Left ventricle myocardium superior (tissue), 1 donor: ENCODE data around the gene MAP3K8. TPM values are rescaled to one million over a fixed set of nuclear protein-coding genes. Genes with fewer than 3 reads are reported as not detected.

ENCODE experiments used
- ATAC-seq: fragments of 200-7000 bp; cut with Tn5 transposase; one replicate; pipeline ENCODE4 v1.9.1; 2020; ENCODE audit warnings: mild to moderate bottlenecking, moderate library complexity
- DNase-seq: peaks from one replicate; pipeline ENCODE4 v3.0.0-alpha.2; 2020
- intact Hi-C: fragments of 100-400 bp; cut with micrococcal nuclease; formaldehyde crosslinking; loops from one replicate; pipeline ENCODE4 v1.11.0; 2022
- total RNA-seq: library from RNA; stranded (reverse); fragmentation: NEBNext Ultra II Directional; extraction: Animal tissue kit (Norgen Biotek cat#: 25700); gene quantifications from one replicate; pipeline ENCODE4 v1.2.1, GENCODE V29; 2021
- donor health status: DM: no; HTN: yes; CAD: no; lungs with severe emphysema.

MAP3K8 gene
- total RNA-seq, 1 donor from 2014 or later = 7.4 TPM

DNA sequence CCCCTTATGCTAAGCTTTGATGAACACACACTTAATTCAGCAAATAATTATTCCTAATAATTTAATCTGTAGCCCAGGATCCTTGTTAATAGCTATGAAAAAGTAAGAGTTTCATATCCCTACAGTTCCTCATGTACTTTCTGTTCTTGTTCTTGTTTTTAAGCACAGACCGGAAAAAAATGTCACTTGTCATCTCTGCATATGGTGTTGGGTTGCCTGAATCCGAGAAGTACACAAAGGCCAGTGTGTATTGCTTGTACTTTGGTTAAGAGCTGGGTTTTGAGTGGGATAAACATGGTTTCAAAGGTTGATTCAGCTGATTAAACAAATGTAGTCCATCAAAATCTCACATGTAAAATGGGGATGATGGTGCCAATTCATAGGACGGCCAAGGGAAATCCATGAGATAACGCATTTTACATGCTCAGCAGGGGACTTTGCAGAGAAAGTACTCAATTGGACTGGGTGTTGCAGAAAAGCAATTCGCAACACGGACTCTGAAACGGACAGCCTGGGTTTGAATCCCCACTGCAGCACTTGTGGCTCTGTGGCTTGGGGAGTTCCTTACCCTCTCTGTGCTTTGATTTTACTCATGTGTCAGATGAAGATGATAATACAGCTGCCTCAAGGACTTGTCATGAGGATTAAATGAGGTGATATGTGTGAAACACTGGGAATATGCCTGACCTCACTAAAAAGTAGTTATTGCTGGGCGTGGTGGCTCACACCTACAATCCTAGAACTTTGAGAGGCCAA, 71.7 kb downstream of the MAP3K8 start:
- ATAC-seq = peak; percentile 63
- intact Hi-C loops = no loop called here
- no peak for DNase-seq

- intact Hi-C loops = no loop called here
- ATAC-seq (no peak), DNase-seq (no peak)
Observed at GRCh38 chr10:30509508-30509907, 75.5 kb downstream of the MAP3K8 start.

DNA sequence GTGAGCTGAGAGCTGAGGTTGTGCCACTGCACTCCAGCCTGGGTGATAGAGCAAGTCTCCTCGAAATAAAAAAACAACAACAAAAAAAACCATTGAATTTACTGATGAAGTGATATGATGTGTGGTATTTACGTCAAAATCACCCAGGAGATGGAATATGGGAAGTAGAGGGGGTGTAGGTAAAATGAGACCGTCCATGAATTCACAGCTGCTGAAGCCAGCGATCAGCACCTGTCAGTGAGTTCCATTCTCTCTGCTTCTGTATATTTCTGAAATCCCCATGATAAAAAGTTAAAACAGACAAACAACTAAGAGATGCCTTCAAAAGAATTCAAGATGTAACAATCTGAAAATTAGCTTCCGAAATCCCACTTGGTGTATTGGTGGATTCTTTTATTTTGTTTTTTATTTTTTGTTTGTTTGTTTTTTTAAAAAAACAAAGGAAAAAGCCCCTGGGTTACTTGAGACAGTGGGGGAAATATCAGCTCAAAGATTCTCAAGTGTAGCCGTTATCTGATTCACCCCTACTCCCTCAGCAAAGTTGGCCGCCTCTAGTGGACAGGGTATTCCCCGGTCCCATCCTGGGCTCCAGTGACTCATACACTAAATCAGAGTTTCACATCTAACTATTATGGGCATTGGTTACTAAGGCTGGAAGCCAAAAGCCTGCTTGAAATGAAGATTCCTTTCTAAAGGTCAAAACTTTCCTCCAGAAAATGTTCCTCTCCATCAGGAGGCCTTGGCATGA, 76.4 kb downstream of the MAP3K8 start:
- no peak for DNase-seq
- intact Hi-C loops = no loop called here
- ATAC-seq = no peak

GRCh38 chr10:30510932-30511700, 77.1 kb downstream of the MAP3K8 start:
- DNase-seq = no peak
- intact Hi-C loops = no loop called here
- ATAC-seq = no peak

Other genes with a start within 250 kb of the MAP3K8 start
- gene MTPAP, start 84.9 kb upstream of the MAP3K8 start, total RNA-seq = 24.0 TPM
- gene LYZL2, start 195.6 kb downstream of the MAP3K8 start, total RNA-seq = not detected